Measurements from ENCODE around the gene CHAT.

The CHAT gene

GRCh38 chr10:49664006-49664841 lies 50.4 kb downstream of the CHAT start:
- Histone ChIP-seq H3K4me3 (ENCODE audit: low read depth, low read length) (no peak overlapping the region), H3K79me2 (no peaks in the 10 kb centered on the region), H3K9me3 (ENCODE audit: control insufficient read depth, low read length) (no peaks in the 10 kb centered on the region), H3K9ac (no peak overlapping the region), H3K36me3 (ENCODE audit: control insufficient read depth, insufficient read depth, low read length) (no peaks in the 10 kb centered on the region), H3K4me2 (ENCODE audit: low read length) (no peak overlapping the region), H3K4me1 (no peaks in the 10 kb centered on the region), H3K27ac (no peak overlapping the region), H2AFZ (no peak overlapping the region), H3K27me3 (ENCODE audit: control insufficient read depth, insufficient read depth, low read length) (no peaks in the 10 kb centered on the region)
- TF ChIP-seq CTCF (IDR thresholded peaks at IDR 0.05), result no peak

GRCh38 chr10:49664842-49665355 lies 51.1 kb downstream of the CHAT start:
- no peak overlapping the region for H2AFZ ChIP-seq
- H3K9ac ChIP-seq, result no peak overlapping the region
- H3K4me2 ChIP-seq (ENCODE audit: low read length), result no peak overlapping the region
- H3K27ac ChIP-seq, result no peak overlapping the region
- H3K4me1 ChIP-seq, result no peaks in the 10 kb centered on the region
- no peak overlapping the region for H3K4me3 ChIP-seq (ENCODE audit: low read depth, low read length)
- TF ChIP-seq CTCF (IDR thresholded peaks at IDR 0.05), result no peak
- H3K27me3 ChIP-seq (ENCODE audit: control insufficient read depth, insufficient read depth, low read length), result no peaks in the 10 kb centered on the region
- H3K9me3 ChIP-seq (ENCODE audit: control insufficient read depth, low read length), result no peaks in the 10 kb centered on the region
- H3K79me2 ChIP-seq, result no peaks in the 10 kb centered on the region
- H3K36me3 ChIP-seq (ENCODE audit: control insufficient read depth, insufficient read depth, low read length), result no peaks in the 10 kb centered on the region

- TF ChIP-seq CTCF (IDR thresholded peaks at IDR 0.05), result no peak
- no peaks in the 10 kb centered on the region for H3K27me3 ChIP-seq (ENCODE audit: control insufficient read depth, insufficient read depth, low read length)
Measured at GRCh38 chr10:49666054-49666615, 52.3 kb downstream of the CHAT start.

GRCh38 chr10:49666685-49667084 lies 52.8 kb downstream of the CHAT start:
- H3K27me3 ChIP-seq (ENCODE audit: control insufficient read depth, insufficient read depth, low read length), result no peaks in the 10 kb centered on the region
- H3K4me2 ChIP-seq (ENCODE audit: low read length), result no peak overlapping the region
- no peaks in the 10 kb centered on the region for H3K36me3 ChIP-seq (ENCODE audit: control insufficient read depth, insufficient read depth, low read length)
- no peak for TF ChIP-seq CTCF (IDR thresholded peaks at IDR 0.05)
- no peak overlapping the region for H3K4me3 ChIP-seq (ENCODE audit: low read depth, low read length)
- no peaks in the 10 kb centered on the region for H3K79me2 ChIP-seq
- H3K27ac ChIP-seq, result no peak overlapping the region
- no peaks in the 10 kb centered on the region for H3K4me1 ChIP-seq
- H3K9me3 ChIP-seq (ENCODE audit: control insufficient read depth, low read length), result no peaks in the 10 kb centered on the region
- H3K9ac ChIP-seq, result no peak overlapping the region
- H2AFZ ChIP-seq, result no peak overlapping the region

More at GRCh38 chr10:49666054-49666615, 52.3 kb downstream of the CHAT start:
- Histone ChIP-seq H3K36me3 (ENCODE audit: control insufficient read depth, insufficient read depth, low read length) (no peaks in the 10 kb centered on the region), H3K9me3 (ENCODE audit: control insufficient read depth, low read length) (no peaks in the 10 kb centered on the region), H3K79me2 (no peaks in the 10 kb centered on the region), H3K4me1 (no peaks in the 10 kb centered on the region), H2AFZ (no peak overlapping the region), H3K27ac (no peak overlapping the region), H3K4me2 (ENCODE audit: low read length) (no peak overlapping the region), H3K9ac (no peak overlapping the region), H3K4me3 (ENCODE audit: low read depth, low read length) (no peak overlapping the region)

Data from parathyroid adenoma (tissue), 2 donors.